ENCODE data around the gene KCNQ1. TPM values are rescaled to one million over a fixed set of nuclear protein-coding genes. Genes with fewer than 3 reads are reported as not detected.

The KCNQ1 gene
- total RNA-seq, 3 donors from 2014 or later (not counting 1 experiment from before 2014, with no cell fraction given) = 1.9 to 7.8 (median 3.3) TPM

GRCh38 chr11:2517386-2518064 lies 72.7 kb downstream of the KCNQ1 start:
- Mint-ChIP-seq H3K4me1 (no peaks in the 10 kb centered on the region), H3K9me3 (no peaks in the 10 kb centered on the region), H3K4me3 (no peak overlapping the region), H3K27ac (no peak overlapping the region), H3K27me3 (ENCODE audit: low read depth in 2 of 2) (no peaks in the 10 kb centered on the region), H3K36me3 (no peaks in the 10 kb centered on the region)
- Histone ChIP-seq H3K36me3 (ENCODE audit: control insufficient read depth, insufficient read depth, low read length) (no peaks in the 10 kb centered on the region), H3K4me3 (ENCODE audit: low read length) (no peak overlapping the region), H3K27ac (ENCODE audit: low read length) (no peak overlapping the region), H3K27me3 (ENCODE audit: control insufficient read depth, insufficient read depth, low read length) (no peaks in the 10 kb centered on the region), H3K4me1 (ENCODE audit: control insufficient read depth, insufficient read depth, low read length) (no peaks in the 10 kb centered on the region), H3K9me3 (ENCODE audit: control insufficient read depth, insufficient read depth, low read length) (no peaks in the 10 kb centered on the region)
- intact Hi-C loops (cut with micrococcal nuclease) = no loop called here
- TF ChIP-seq CTCF (IDR thresholded peaks at IDR 0.05) = no peak
- DNase-seq (peak in 1 of 2 donors; percentile 12), ATAC-seq (no peak)
- WGBS (ENCODE audit: insufficient coverage) = 84% methylated on average over 26 of the region's 26 CpGs

- no peaks in the 10 kb centered on the region for H3K4me1 ChIP-seq (ENCODE audit: control insufficient read depth, insufficient read depth, low read length)
- ATAC-seq (no peak), DNase-seq (peak in 1 of 2 donors; percentile 11)
- intact Hi-C loops (cut with micrococcal nuclease) = no loop called here
- no peaks in the 10 kb centered on the region for H3K27me3 ChIP-seq (ENCODE audit: control insufficient read depth, insufficient read depth, low read length)
- Mint-ChIP-seq H3K4me3 (no peak overlapping the region), H3K27me3 (ENCODE audit: low read depth in 2 of 2) (no peaks in the 10 kb centered on the region), H3K36me3 (no peaks in the 10 kb centered on the region), H3K27ac (no peak overlapping the region), H3K4me1 (no peaks in the 10 kb centered on the region), H3K9me3 (no peaks in the 10 kb centered on the region)
- H3K4me3 ChIP-seq (ENCODE audit: low read length) = no peak overlapping the region
- no peak overlapping the region for H3K27ac ChIP-seq (ENCODE audit: low read length)
- no peaks in the 10 kb centered on the region for H3K36me3 ChIP-seq (ENCODE audit: control insufficient read depth, insufficient read depth, low read length)
- no peak for TF ChIP-seq CTCF (IDR thresholded peaks at IDR 0.05)
- H3K9me3 ChIP-seq (ENCODE audit: control insufficient read depth, insufficient read depth, low read length) = no peaks in the 10 kb centered on the region
- WGBS (ENCODE audit: insufficient coverage) = 93% methylated on average over 24 of the region's 24 CpGs
Measured at GRCh38 chr11:2518111-2518982, 73.5 kb downstream of the KCNQ1 start.

GRCh38 chr11:2518983-2519340 lies 74.2 kb downstream of the KCNQ1 start:
- no peaks in the 10 kb centered on the region for H3K9me3 Mint-ChIP-seq
- ATAC-seq (no peak), DNase-seq (no peak)
- TF ChIP-seq CTCF (IDR thresholded peaks at IDR 0.05) = no peak
- no peak overlapping the region for H3K4me3 ChIP-seq (ENCODE audit: low read length)
- H3K27ac Mint-ChIP-seq = no peak overlapping the region
- intact Hi-C loops (cut with micrococcal nuclease) = no loop called here
- H3K36me3 Mint-ChIP-seq = no peaks in the 10 kb centered on the region
- H3K4me1 Mint-ChIP-seq = no peaks in the 10 kb centered on the region
- no peaks in the 10 kb centered on the region for H3K27me3 ChIP-seq (ENCODE audit: control insufficient read depth, insufficient read depth, low read length)
- H3K27me3 Mint-ChIP-seq (ENCODE audit: low read depth in 2 of 2) = no peaks in the 10 kb centered on the region
- H3K36me3 ChIP-seq (ENCODE audit: control insufficient read depth, insufficient read depth, low read length) = no peaks in the 10 kb centered on the region
- H3K9me3 ChIP-seq (ENCODE audit: control insufficient read depth, insufficient read depth, low read length) = no peaks in the 10 kb centered on the region
- no peaks in the 10 kb centered on the region for H3K4me1 ChIP-seq (ENCODE audit: control insufficient read depth, insufficient read depth, low read length)
- no peak overlapping the region for H3K4me3 Mint-ChIP-seq
- WGBS (ENCODE audit: insufficient coverage) = 94% methylated on average over 6 of the region's 8 CpGs
- H3K27ac ChIP-seq (ENCODE audit: low read length) = no peak overlapping the region
